Chondrocyte (in vitro differentiated cells): ENCODE measurements around the gene ZNF664. TPM values are rescaled to one million over a fixed set of nuclear protein-coding genes. Genes with fewer than 3 reads are reported as not detected.
A peak's percentile ranks its signal among the peaks of the same experiment; 100 is the strongest.

Experiments
- DNase-seq: peaks from one replicate; pipeline ENCODE4 v3.0.0; 2021; ENCODE audit warnings: mixed read lengths, low spot score
- H3K27ac Mint-ChIP-seq: one replicate; pipeline ENCODE4 v1.8.0; 2021; ENCODE audit warnings: mild to moderate bottlenecking, moderate library complexity, mixed read lengths; ENCODE audit not compliant: unreplicated experiment
- H3K27me3 Mint-ChIP-seq: 2 replicates; pipeline ENCODE4 v1.8.0; 2021; ENCODE audit warnings: low read depth, mixed read lengths
- H3K36me3 Mint-ChIP-seq: 2 replicates; pipeline ENCODE4 v1.8.0; 2021; ENCODE audit warnings: low read depth, mixed read lengths
- H3K4me1 Mint-ChIP-seq: 2 replicates; pipeline ENCODE4 v1.8.0; 2021; ENCODE audit warnings: low read depth, mild to moderate bottlenecking, mixed read lengths
- H3K4me3 Mint-ChIP-seq: one replicate; pipeline ENCODE4 v1.8.0; 2021; ENCODE audit warnings: mild to moderate bottlenecking, moderate library complexity, mixed read lengths; ENCODE audit not compliant: unreplicated experiment
- H3K9me3 Mint-ChIP-seq: 2 replicates; pipeline ENCODE4 v1.8.0; 2021; ENCODE audit warnings: low read depth, mixed read lengths
- total RNA-seq: library from RNA; stranded (reverse); gene quantifications from 3 replicates; pipeline ENCODE4 v1.2.1, GENCODE V29; 2021
- TF ChIP-seq, protein P1 (sequence below): fragments of 200-600 bp; sonication (generic); IDR thresholded peaks from 2 replicates; pipeline ENCODE4 v1.5.0; 2021; ENCODE audit warnings: antibody characterized with exemption, mild to moderate bottlenecking, moderate library complexity

ZNF664 gene
- total RNA-seq, 1 donor from 2014 or later: 88.0 TPM

DNA sequence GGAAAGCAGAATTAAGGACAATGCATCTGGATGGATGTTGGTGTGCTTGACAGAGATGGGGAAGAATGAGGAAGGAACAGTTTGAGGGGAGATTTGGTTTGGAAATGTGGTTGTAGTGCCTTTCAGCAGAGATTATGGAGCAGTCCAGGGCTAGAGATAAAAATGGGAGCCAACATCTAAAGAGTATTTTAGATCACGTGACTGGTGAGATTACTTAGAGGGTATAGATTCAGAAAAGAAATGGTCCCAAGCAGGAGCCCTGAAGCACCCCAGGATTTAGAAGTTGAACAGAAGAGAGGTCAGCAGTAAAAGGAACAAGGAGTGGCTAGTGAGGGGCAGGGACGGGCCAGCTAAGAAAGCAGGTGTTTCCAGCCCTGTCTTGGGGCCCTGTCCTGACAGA lies 29.6 kb downstream of the ZNF664 start:
- H3K4me1 Mint-ChIP-seq: peaks cover 18% of the 10 kb centered on the region
- TF ChIP-seq, protein P1, sequence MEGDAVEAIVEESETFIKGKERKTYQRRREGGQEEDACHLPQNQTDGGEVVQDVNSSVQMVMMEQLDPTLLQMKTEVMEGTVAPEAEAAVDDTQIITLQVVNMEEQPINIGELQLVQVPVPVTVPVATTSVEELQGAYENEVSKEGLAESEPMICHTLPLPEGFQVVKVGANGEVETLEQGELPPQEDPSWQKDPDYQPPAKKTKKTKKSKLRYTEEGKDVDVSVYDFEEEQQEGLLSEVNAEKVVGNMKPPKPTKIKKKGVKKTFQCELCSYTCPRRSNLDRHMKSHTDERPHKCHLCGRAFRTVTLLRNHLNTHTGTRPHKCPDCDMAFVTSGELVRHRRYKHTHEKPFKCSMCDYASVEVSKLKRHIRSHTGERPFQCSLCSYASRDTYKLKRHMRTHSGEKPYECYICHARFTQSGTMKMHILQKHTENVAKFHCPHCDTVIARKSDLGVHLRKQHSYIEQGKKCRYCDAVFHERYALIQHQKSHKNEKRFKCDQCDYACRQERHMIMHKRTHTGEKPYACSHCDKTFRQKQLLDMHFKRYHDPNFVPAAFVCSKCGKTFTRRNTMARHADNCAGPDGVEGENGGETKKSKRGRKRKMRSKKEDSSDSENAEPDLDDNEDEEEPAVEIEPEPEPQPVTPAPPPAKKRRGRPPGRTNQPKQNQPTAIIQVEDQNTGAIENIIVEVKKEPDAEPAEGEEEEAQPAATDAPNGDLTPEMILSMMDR: no peak
- H3K27ac Mint-ChIP-seq: no peak overlapping the region
- H3K9me3 Mint-ChIP-seq: no peaks in the 10 kb centered on the region
- DNase-seq: no peak
- peaks cover 9% of the 10 kb centered on the region for H3K36me3 Mint-ChIP-seq
- no peaks in the 10 kb centered on the region for H3K27me3 Mint-ChIP-seq
- no peak overlapping the region for H3K4me3 Mint-ChIP-seq

DNA sequence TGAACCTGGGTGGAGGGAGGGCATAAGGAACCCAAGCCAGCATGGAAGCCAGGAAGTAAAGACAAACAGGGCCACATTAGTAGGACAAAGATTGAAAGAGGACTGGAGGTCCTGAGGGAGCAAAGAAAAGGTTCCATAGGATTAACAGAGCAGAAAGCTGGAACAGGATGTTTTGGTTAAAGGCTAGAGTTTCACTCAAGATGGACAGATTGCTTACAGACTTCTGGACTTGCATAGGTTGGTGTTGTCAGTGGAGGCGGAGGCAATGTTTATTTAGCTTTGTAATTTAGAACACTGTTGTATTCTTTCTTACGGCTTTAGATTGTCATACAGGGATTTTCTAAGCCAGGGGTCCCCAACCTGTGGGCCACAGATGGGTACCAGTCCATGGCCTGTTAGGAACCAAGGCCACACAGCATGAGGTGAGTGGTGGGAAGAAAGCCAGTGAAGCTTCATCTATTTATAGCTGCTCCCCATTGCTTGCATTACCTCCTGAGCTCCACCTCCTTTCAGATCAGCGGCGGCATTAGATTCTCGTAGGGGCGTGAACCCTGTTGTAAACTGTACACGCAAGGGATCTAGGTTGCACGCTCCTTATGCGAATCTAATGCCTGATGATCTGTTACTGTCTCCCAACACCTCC lies 31.3 kb downstream of the ZNF664 start:
- no peak overlapping the region for H3K4me3 Mint-ChIP-seq
- TF ChIP-seq, protein P1: no peak
- no peaks in the 10 kb centered on the region for H3K27me3 Mint-ChIP-seq
- peaks cover 28% of the 10 kb centered on the region for H3K4me1 Mint-ChIP-seq
- DNase-seq: no peak
- no peak overlapping the region for H3K27ac Mint-ChIP-seq
- H3K9me3 Mint-ChIP-seq: no peaks in the 10 kb centered on the region
- H3K36me3 Mint-ChIP-seq: peaks cover 3% of the 10 kb centered on the region

DNA sequence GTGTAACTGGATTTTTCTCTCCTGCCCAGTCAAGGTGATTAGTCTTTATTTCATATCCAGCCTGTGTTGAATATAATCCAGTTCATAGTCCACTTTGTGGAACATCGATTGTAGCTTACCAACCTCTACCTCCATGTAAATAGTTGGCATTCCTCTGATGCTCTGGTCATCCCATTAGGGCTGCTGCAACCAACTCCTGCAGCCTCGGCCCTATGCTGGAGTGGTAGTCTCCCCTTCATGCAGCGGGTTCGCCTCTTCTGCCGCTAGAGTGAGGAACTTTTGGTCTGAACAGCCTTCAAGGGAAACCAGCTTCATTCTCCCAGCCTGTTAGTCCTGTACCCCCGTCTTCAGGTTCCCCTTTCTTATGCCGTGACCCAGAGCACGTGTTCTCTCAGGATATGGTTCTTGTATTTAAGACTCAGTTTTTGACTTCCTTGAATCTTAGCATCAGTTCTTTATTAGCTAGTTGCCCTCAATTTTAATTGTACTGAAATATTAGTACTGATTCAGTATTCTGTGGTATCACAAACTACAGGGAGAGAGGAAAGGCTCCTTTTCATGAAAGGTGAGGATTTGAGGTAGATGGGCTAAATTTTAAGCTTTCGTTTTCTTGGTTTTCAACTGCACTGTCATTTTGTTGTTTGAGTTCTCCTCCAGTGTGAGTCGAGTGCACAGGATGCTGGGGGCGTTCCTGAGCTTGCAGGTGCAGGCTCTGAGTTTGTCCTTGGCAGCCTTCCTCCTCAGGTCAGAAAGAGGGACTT lies 33.2 kb downstream of the ZNF664 start:
- H3K27ac Mint-ChIP-seq: no peak overlapping the region

DNA sequence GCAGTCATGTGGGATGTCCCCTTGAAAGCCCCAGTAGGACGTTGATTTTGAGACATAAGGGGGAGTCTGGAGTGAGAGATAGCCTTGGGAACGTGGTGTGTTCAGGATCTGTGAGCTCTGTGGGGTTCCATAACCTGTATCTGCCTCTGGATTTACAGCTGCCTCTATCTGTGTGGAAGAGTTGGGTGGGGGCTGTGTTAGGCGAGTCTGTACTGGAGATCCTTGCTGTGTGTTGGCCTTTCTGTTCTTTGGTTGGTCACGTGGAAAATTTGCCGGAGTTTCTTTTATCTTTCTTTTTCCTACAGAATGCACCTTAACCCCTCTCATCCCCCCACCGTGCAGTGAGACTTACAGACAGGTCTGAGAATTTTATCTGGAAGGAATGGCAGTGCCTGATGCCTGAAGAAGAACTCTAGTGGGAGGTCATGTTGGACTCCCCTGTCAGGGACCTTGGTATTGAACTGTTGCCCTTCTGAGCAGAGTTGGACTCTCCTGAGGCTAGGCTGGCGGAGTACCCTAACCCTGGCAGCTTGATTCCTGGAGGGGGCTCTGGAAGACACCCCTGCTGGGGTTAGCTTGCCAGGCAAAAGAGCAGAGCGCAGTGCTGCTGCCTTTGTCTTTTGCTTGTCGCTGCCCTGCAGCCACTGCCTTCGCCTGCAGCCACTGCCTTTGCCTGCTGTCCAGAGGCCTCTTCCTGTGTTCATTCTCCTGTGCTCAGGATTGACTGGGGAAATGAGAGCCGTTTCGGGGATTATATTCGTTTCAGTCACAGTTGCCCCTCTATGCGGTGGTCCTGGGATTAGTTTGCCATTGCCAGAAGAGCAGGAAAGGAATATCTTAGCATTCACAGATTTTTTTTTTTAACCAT lies 34.1 kb downstream of the ZNF664 start:
- no peak for DNase-seq
- peak overlapping the region; percentile 37 for H3K27ac Mint-ChIP-seq
- peaks cover 16% of the 10 kb centered on the region for H3K36me3 Mint-ChIP-seq
- TF ChIP-seq, protein P1: no peak
- no peak overlapping the region for H3K4me3 Mint-ChIP-seq
- no peaks in the 10 kb centered on the region for H3K27me3 Mint-ChIP-seq
- H3K9me3 Mint-ChIP-seq: no peaks in the 10 kb centered on the region
- peaks cover 34% of the 10 kb centered on the region for H3K4me1 Mint-ChIP-seq

More for the DNA sequence above, 33.2 kb downstream of the ZNF664 start:
- Mint-ChIP-seq H3K36me3 (peaks cover 9% of the 10 kb centered on the region), H3K4me3 (no peak overlapping the region), H3K27me3 (no peaks in the 10 kb centered on the region), H3K9me3 (no peaks in the 10 kb centered on the region), H3K4me1 (peaks cover 34% of the 10 kb centered on the region)
- DNase-seq: no peak
- TF ChIP-seq, protein P1: no peak
